GM18508 (cell line): ENCODE measurements around the gene YKT6.

Experiments
- ATAC-seq: cut with Tn5 transposase; IDR thresholded peaks from one replicate; pipeline ENCODE4 v1.9.1; 2021; ENCODE audit warnings: moderate number of reproducible peaks; ENCODE audit not compliant: insufficient read depth, unreplicated experiment

YKT6 gene

GRCh38 chr7:44200699-44201461, at the start of gene YKT6:
YKT6 (plus strand) TSS chr7:44200978; CDS start chr7:44201136, 158 bp downstream.
- ATAC-seq: peak; percentile 96

DNA sequence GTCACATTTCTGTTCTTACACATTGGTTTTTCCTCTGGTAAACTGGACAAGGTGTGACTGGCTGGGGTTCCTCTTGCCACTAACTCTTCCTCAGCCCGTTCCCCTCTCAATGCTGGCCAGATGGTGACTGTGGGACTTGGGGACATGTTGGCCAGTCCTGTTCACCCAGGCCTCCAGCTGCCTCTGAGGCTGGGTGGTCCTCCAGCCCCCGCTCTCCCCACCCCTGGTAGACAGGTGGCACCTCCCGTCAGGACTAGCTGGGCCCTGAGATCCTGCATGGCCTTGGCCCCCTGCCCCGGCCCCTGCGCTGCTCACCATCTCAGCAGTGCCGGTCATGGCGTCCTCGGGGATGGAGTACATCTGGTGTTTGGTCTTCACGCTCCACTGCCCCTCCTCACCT, 48.8 kb upstream of the YKT6 start:
- ATAC-seq: no peak

GRCh38 chr7:44152971-44153947, 47.5 kb upstream of the YKT6 start:
- no peak for ATAC-seq

GRCh38 chr7:44153948-44154335, 46.8 kb upstream of the YKT6 start:
- ATAC-seq: no peak

GRCh38 chr7:44154703-44155102, 46.1 kb upstream of the YKT6 start:
- no peak for ATAC-seq

DNA sequence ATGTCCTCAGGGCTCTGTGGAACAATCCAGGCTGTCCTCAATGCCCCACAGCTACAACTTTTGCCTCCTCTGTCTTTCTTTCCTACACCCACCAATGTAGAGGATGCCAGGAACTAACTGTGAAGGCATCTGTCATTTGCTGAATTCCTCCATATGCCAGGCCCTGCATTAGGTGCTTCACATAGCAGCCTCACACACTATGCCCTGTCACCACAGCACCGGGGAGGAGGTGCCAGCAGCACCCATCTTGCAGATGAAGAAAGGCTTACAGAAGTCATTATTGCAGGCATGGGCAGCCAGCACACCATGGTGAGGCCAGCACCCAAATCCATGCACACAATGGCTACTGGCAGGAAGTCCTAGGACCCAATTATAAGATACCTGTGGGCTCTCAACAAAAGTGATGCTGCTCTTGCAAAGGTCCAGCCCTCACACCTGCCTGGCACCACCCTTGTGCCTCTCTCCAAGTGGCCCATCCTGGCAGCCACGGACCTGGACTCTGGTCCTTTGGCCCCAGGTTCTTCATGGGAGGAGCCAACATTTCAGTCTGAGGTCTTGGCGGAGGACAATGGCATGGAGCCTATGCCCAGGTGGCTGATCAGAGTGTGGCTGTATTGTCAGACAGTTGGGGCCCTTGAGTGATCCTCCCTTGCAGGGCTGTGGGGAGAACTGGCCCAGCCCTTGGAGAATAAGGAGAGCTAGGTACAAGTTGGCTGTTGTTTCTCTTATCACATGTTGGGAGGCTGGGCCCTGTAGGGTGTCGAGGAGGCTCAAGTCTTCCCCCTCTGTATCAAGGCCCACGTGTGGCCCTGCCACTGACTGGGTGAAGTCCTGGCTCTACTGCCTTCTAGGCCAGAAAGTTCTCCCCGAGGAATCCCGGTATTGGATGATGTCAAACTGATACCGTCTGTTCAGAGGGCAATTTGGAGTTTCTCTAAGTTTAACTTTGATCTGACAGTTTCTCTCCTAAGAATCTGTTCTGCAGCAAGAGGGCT, 45.3 kb upstream of the YKT6 start:
- ATAC-seq: no peak

- ATAC-seq: no peak
Observed at GRCh38 chr7:44156453-44157010, 44.2 kb upstream of the YKT6 start.

DNA sequence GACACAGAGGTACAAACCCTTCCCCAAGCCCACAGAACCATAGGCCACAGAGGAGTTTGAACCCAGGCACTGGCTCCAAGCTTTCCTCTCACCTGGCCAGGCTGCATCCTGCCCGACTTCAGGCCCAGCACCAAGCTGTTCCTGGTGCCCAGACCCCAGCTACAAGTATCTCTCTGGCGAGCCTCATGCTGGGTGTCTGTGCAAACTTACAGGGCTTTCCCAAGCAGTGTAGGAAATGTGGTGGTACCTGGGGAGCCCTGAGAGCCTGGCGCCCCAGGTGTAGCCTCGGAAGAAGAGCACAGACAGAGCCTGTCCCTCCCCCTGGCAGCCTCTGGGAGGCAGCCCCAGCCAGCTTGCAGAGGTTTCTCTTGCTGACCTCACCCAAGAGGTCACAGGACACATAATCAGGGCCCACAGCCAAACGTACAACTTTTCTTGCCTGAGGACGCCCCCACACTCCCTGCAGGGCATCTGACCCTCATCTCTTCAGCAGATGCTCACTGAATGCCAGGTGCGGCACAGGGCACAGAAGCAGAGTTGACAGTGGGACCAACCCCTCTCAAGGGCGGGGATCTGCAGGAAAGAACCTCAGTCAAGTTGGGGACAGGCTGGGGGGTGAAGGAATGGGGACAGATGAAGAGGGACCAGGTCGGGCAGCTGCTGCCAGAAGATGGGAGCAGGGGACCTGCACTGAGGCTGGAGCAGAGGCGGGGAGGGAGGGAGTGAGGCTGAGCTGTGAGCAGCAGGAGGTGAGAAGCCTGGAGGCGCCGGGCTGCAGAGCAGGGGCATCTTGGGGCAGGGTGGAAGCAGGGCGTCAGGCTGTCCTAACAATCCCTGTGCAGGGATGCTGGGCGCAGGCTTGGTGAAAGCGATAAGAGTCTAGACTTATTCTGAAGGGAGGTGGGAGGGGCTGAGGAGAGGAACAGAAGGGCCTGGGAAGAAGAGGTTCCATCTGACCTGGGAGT, 43.4 kb upstream of the YKT6 start:
- ATAC-seq: no peak

DNA sequence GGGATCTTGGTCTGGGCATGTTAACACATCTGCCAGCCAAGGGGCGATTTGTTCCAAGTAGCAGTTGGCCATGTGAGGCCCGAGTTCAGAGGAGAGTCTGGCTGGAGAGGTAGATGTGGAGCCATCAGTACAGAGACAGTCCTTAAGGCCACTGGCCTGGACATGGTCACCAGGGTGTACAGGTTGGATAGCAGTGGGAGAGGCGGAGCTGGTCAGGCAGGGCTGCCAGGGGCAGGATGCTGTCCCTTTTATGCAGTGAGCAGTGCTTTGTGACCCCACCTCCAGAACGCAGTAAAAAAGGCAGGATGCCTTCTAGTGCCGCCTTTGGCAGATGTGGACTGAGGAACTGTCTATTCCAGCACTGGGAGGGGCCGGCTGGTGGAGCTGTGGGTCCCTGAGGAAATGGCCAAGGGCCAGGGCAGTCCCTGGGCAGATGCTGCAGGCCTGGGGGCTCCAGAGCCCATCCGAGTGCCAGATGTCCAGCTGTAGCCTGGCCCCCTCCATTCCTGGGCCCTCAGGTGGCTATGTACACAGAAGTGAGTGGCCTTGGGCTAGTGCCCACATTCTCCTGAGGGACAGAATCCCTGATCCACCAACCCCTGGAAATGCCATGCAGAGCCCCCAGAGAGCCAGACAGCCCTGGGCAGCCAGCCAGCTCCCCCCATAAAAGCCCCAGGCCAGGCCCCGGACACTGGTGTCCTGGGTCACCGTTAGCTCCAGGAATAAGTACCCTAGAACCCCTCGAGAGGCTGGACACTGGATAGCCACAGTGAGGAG, 42.5 kb upstream of the YKT6 start:
- ATAC-seq: no peak

DNA sequence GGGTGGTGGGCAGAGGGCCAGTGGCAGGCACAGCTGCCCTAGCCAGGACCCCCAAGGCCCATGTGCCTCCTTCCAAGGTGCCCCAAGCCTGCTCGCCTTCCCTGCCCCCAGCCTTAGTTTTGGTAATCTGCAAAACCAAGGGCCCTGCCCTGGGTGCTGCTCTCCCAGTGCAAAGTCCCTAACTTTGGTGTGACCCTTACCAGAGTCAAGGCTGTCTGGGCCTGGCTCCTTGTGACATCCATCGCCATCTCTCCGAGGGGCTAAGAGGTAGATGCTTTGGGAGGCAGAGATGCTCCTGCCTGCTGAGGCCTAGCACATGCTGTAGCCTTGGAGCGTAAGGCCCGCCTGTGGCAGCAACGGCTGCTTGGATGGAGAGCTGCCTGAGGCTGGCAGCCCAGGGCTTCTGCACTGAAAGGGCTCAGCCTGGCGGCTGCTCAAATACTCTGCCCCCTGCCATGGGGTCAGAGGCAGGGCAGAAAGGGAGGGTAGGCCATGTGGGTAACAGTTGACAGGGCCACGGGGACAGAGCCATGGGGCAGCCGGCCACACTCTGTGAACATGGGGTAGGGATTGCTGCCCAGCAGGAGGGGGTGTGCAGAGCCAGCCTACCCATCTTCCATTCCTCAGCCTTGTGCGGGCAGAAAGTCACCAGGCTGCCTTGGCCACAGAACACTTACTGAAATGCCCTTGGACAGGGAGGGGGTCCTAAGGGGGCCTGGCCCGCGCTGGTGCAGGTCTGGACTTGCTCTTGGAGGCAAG, 41.7 kb upstream of the YKT6 start:
- no peak for ATAC-seq

DNA sequence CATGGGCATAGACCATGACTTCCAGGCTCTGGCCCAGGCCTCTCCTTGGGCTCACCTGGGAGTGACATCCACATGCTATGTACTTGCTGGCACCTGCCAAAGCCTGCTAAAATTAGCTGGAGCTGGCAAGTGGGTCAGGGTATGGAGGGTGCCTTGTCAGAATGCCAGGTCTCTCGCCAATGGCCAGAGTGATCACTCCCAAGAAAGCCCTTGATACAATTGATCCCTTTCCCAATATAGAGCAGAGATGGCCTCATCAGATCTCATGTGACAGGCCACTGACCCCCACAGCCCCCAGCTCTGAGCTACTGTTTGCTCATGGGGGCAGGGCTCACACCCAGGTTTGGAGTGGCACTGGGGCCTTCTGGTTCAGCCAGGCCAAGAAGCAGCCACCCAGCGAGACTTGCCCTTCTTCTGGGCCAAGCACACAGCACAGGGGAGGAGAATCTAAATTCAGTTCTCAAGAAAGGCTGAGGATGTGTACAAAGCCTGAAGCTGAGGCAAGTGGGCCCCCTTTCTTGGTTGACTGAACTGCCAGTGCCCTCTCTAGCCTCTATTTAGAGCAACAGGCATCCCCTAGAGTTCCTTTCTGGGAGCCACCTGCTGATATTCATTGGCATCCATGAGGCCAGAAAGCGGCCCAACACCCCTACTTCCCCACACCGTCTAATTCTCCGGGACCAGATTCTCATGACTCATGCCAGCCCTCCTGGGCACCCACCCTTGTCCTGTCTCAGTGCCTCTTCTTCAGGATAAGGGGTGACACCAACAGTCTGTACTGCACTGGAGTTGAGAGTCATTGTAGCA, 40.8 kb upstream of the YKT6 start:
- ATAC-seq: no peak

GRCh38 chr7:44161371-44161770, 39.4 kb upstream of the YKT6 start:
- no peak for ATAC-seq

DNA sequence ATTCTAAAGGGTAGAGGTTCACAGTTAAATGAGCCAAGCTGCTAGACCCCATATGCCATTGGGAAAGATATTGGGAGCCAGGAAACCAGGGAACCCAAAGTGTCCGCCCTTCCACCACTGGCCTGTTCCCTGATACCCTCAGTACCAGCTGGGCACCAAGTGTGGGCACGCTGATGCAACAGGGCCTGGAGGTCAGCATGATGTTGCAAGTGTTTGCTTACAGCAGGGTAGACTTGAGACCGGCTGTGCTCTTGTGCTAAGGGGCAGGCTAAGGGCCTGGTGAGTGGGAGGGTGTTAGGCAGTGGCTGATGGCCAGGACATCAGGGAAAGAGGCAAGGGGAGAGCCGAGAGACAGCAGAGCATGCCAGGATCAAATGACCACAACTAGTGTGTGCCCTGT, 38.6 kb upstream of the YKT6 start:
- ATAC-seq: no peak

GRCh38 chr7:44162785-44163395, 37.9 kb upstream of the YKT6 start:
- no peak for ATAC-seq

DNA sequence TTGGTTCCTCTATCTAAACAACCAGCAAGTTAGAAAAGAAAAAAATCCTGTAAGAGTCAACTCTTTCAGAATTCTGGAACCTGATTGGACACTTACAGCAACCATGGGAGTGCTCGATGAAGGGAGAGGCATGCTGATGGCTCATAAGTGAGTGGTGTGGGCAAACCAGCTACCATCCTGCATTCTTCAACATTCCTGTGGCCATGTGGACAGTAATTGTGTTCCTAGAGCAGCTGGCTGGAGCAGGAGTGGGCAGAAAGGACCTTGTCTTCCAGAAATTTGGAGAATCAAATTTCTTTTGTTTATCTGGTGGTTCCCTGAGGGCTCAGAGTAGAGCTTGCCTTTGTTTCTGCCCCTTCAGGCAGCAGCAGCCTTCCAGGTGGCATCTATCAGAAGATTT, 37.2 kb upstream of the YKT6 start:
- no peak for ATAC-seq

DNA sequence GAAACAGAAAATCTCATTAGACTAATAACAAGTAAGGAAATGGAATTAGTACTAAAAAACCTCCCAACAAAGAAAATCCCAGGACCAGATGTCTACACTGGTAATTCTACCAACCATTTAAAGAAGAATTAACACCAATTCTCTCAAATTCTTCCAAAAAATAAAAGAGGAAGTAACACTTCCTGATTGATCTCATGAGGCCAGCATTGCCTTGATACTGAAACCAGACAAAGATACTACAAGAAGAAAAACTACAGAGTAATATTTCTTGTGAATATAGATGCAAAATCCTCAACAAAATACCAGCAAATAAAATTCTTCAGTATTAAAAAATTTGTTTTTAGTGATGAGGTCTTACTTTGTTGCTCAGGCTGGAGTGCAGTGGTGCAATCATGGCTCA, 32.9 kb upstream of the YKT6 start:
- ATAC-seq: no peak
